ENCODE measurements around the gene IFIT3. TPM values are rescaled to one million over a fixed set of nuclear protein-coding genes. Genes with fewer than 3 reads are reported as not detected.

The IFIT3 gene
- total RNA-seq, 1 experiment from 2014 or later: 0.55 TPM

GRCh38 chr10:89374713-89375141, 46.9 kb downstream of the IFIT3 start:
- no peak for DNase-seq
- Histone ChIP-seq H2BK120ac (ENCODE audit: low read depth, low read length, poor library complexity, severe bottlenecking) (no peak overlapping the region), H3K56ac (ENCODE audit: insufficient read length, low read depth, low read length) (no peak overlapping the region), H4K5ac (ENCODE audit: insufficient read length, low read depth, low read length) (no peak overlapping the region), H2BK5ac (ENCODE audit: insufficient read length, low read length) (no peak overlapping the region), H3K9me3 (ENCODE audit: control insufficient read depth, low read depth, low read length) (no peaks in the 10 kb centered on the region), H3K4ac (ENCODE audit: low read depth, low read length) (no peak overlapping the region), H4K20me1 (ENCODE audit: control insufficient read depth, insufficient read depth, insufficient read length) (no peaks in the 10 kb centered on the region), H2AFZ (ENCODE audit: low read length) (no peak overlapping the region), H3K79me1 (ENCODE audit: insufficient read depth, low read depth, low read length, poor library complexity, severe bottlenecking) (no peaks in the 10 kb centered on the region), H3K27ac (ENCODE audit: insufficient read length, low read depth, low read length) (no peak overlapping the region), H3T11ph (ENCODE audit: low read length) (no peak overlapping the region), H3K18ac (ENCODE audit: insufficient read length, low read depth, low read length) (no peak overlapping the region), H3K23ac (ENCODE audit: insufficient read length, low read depth, low read length) (no peak overlapping the region), H3K14ac (ENCODE audit: insufficient read depth, low read length) (no peak overlapping the region), H4K91ac (ENCODE audit: insufficient read length, low read depth, low read length) (no peak overlapping the region), H3K27me3 (ENCODE audit: insufficient read depth, low read length) (no peaks in the 10 kb centered on the region), H2BK12ac (ENCODE audit: insufficient read length, low read depth, low read length) (no peak overlapping the region), H2AK5ac (ENCODE audit: insufficient read length, low read length) (no peak overlapping the region), H3K79me2 (ENCODE audit: insufficient read depth, low read length) (no peaks in the 10 kb centered on the region; the same call in 1 of the 2 replicates), H3K4me2 (ENCODE audit: insufficient read depth, insufficient read length, low read length) (no peak overlapping the region), H2BK15ac (ENCODE audit: low read depth, low read length) (no peak overlapping the region), H3K9ac (ENCODE audit: extremely low read depth, insufficient read length, low read length) (no peak overlapping the region), H2BK20ac (ENCODE audit: low read depth, low read length, poor library complexity, severe bottlenecking) (no peak overlapping the region), H3K23me2 (ENCODE audit: insufficient read length, low read depth, low read length, poor library complexity, severe bottlenecking) (no peaks in the 10 kb centered on the region), H3K4me1 (ENCODE audit: insufficient read depth, low read length) (no peaks in the 10 kb centered on the region; the same call in 1 of the 2 replicates), H4K8ac (replicated peaks; ENCODE audit: insufficient read length, low read depth, low read length) (no peak overlapping the region)
- Mint-ChIP-seq H3K4me3 (no peak overlapping the region), H3K9me3 (no peaks in the 10 kb centered on the region), H3K27me3 (ENCODE audit: low read depth) (no peaks in the 10 kb centered on the region; the same call in 1 of the 2 replicates), H3K27ac (no peak overlapping the region), H3K4me1 (peaks cover 13% of the 10 kb centered on the region in 2 experiments), H3K36me3 (ENCODE audit: insufficient read depth in 1 of 3, low read depth in 3 of 3) (no peaks in the 10 kb centered on the region)
- no peak for TF ChIP-seq CTCF (conservative IDR thresholded peaks at IDR 0.05)

Data from H9 (cell line).